Activated CD4-positive, alpha-beta T cell treated with anti-CD3 and anti-CD28 coated beads, Interleukin-2, amount 50 U/mL, for 16 hours (primary cell): Measurements from ENCODE around the gene SRXN1.

Experiments used
- DNase-seq: peaks from one replicate; pipeline ENCODE4 v3.0.0-alpha.2; 2020

Gene SRXN1

DNA sequence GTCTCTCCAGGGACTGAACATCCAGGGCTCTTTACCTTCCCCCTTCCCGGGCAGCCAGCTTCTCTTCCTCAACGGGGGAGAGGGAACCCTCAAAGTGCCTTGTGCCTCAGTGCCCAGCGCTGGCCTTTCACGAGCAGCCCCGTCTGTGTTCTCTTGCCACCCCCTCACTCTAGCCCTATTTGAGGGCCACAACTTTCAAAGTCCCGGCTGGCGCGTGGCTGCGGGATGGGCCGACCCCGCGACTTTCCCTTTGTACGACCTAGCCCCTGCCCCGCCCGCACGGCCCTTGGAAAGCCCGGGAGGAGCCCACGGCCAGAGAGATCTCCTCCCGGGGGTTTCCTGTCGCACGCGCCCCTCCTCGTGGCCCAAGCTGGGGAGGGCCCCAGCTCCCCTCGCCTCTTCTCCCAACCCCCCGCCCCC is 22.0 kb upstream of the SRXN1 start:
- no peak for DNase-seq

DNA sequence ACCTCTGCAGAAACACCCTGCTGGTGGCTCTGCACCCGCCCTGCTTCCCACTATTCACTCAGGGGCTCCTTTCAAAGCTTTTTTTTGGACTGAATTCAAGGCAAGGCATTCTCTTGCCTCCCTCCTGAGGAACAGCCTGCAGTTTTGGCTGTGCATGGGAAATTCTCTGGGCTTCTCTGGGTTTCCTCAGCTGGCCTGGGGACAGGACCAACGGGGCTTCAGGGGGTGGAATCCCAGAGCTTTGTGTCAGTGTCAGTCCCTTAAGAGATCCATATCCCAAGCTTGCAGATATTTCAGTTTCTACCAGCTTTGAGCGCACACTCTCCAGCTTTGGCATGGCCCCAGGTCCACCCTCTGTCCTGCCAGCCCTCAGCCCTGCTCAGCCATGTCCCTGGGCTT is 20.6 kb upstream of the SRXN1 start:
- no peak for DNase-seq

DNA sequence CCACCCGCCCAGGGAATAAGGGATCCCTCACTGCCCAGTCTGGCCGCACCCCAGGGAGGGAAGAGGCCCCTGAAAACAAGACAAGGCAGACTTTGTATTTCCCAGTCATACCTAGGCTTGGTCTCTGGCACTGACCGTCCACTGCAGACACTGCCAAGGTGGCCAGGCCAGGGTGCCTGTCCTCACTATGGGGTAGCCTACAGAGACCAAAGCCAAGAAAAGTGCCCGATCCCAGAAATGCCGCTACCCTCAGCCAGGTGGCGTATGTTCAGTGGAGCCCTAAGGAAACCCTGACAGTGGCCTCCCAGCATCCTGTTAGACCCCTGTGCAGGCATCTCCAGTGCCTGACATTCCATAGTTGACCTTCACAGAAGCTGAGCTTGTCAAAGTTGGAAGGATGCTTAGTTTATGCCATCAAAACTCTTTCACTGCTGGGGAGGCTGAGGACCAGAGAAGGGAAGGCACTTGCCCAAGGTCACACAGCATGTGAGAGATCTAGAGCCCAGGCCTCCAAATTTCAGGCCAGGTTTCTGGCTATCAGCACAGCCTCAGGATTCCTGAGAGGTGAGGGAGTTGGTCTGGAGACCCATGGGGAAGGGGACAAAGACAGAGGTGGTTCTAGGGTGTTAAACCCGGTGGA is 20.1 kb upstream of the SRXN1 start:
- DNase-seq: no peak

DNA sequence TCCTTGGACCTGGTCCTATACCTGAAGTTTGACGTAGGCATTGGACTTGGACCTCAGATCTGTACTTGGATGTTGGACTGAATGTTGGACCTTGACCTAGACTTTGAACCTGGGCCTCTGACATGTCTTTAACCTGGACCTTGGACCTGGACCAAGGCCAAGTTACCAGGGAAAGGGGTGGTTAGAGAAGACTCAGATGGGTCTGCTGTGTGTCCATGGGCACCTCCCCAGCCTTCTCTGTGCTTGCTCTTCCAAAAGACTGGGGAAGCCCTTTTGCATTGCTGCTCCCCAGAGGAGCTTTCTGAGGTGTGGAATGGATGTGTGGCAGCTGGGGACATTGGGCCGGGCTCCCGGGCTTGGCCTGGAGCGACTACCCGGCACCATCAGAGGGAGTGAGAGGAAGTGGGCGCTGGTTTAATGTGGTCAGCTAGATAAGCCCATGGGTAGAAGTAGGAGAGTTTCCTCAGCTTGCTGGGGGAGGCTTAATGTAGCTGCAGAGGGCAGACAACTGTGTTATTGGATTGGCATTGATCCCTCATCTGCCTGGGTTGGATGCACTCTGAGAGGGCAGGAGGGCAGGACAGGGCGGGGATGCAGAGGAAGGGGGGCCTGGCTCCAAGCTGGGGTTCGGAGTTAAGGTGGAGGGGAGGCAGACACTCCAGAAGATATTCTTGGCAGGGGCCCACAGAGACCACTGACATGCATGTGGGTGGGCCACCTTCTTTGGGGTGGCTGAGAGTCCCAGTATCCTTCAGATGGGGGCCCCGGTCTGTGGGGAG is 18.4 kb upstream of the SRXN1 start:
- no peak for DNase-seq

DNA sequence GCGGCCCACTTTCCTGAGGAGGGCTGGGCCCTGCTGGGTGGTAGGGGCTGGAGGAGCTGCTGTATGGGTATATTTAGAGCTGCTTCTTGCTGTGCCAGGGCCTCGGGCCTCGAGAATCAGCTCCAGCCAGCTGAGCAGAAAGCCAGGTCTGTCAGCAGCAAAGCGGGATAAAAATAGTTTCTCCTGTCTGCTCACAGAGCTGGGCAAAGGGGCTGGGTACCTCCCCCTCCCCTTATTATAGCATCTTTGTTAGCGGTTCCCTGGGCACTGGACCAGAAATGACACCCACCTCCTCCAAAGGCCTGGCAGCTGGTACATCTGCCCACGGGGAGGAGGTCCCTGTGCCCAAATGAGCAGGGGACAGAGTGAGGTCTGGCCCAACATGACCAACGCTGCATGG is 16.6 kb upstream of the SRXN1 start:
- no peak for DNase-seq

DNA sequence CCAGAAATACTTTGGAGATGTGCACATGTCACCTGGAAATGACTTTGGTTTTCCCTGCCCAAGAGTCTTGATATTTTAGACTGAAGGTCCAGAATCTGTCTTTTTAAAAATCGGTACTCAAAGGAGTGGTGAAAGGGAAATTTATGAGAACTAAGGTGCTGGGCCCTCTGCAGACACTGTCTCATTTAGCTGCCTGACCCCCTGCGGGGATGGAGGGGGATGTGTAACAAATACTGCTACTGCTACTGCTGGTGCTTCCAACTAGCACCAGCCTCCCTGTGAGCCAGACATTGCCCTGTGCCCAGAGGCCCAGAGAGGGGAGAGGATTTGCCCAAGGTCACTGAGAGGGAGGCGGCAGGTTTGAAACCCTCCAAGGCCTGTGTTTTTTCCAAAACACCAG is 15.6 kb upstream of the SRXN1 start:
- DNase-seq: no peak

- no peak for DNase-seq
These were observed 15.1 kb upstream of the SRXN1 start for GRCh38 chr20:668050-668449.

- peak; percentile 57 for DNase-seq
These were observed 14.5 kb upstream of the SRXN1 start for GRCh38 chr20:667351-668034.

- no peak for DNase-seq
These were observed 13.9 kb upstream of the SRXN1 start for GRCh38 chr20:666877-667276.

DNA sequence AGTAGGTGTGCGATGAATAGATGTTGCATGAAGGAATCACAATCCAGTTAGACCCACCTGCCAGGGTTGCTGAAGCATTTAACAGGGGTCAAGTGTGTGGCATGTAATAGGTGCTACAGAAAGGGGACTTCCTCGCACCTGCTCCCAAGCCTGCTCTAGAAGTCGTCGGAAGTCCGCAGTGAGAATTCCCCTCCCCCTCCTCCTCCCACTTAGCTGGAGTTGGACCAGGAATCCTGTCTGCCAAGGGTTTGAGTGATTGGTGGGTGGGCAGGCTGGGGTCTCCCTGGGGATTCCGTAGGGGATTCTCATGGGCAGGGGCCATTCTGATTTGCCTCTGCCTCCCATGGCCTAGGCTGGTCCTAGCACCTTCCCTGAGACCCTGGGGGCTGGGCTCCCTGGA is 12.3 kb upstream of the SRXN1 start:
- DNase-seq: no peak

- no peak for DNase-seq
These were observed 11.6 kb upstream of the SRXN1 start for GRCh38 chr20:664576-664975.

DNA sequence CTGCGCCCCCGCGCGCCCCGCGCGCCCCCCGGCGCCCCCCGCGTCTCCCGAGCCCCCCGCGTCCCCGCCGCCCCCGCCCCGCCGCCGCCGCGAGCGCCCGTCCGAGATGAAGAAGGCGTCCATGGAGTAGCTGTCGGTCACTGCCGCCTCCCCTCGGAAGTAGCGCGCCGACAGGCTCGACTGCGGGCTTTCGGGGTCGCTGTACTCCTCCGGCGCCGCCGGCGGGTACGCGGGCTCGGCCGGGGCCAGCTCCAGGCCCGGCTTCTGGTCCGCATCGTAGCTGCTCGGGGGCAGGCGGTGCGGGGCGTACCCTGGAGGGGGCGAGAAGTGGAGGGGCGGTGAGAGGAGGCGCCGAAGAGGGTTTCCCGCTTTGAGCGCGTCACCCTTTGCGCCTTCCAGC is 11.2 kb upstream of the SRXN1 start:
- DNase-seq: no peak

DNA sequence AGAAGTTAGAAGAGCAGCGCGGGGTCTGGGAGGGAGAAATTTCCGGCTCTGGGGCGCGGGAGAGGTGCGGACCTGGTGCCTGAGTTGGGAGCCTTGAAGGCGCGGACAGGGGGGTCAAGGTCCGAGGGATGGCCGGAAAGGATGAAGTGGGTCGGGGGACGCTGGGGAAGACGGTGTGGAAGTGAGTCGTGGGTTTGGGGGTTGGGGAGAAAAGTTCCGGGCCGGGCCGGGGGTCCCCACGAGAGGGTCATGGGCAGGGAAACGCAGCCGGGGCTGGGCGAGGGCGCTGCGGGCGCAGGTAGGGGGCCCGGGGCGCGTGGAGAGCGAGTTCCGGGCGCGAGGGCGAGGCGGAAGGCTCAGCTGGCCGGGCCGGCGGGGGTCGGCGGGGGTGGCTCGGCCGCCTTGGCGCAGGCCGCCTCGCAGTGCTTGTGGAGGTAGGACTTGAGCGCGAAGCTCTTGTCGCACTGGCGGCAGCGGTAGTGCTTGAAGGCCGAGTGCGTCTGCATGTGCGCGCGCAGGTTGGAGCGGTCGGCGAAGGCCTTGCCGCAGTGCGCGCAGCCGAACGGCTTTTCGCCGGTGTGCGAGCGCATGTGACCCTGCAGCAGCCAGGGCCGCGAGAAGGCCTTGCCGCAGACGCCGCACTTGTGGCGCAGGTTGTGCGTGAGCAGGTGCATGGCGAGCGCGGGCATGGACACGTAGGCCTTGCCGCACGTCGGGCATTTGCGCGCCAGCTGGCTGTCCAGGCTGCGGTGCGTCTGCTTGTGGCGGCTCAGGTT is 10.5 kb upstream of the SRXN1 start:
- DNase-seq: peak; percentile 26

DNA sequence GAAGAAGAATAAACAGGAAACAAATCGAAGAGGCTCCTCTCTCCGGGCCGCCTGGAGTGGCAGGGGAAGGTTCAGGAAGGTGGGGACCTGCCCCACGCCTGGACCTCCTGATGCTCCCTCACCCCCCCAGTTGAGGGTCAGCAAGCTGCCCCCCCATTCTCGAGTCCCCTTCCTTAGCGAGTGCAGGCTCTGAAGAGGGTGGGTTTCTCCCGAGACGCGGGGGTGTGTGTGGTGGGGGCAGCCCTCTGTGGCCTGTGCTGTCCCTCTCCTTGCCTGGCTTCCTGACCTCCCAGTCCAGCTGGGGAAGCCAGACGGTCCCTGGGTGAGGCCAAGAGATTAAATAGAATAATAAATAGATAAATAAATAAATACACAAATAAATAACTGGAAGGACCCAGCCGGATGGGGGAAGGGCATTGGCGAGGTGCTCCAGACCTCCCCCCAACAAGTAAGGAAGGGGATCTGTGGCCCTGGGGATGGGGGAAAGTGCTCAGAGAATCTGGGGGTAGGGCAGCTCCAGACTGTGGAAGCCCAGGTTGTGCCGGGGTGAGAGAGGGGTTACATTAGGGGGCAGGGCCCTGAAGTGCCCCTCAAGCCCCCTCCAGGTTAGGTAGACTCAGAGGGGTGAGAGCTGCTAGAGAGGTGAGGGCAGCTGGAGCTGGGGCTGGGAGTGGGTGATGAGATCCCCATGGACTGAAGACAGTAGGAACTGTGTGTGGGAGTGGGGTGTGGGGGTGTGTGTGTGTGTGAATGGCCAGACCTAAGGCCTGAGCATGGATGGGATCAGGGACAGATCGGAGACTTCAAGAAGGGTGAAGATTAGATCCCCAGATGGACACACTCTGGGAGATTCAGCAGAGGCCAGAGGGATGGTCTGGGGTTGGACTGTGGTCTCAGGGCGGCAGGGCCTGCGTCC is 9.5 kb upstream of the SRXN1 start:
- no peak for DNase-seq

GRCh38 chr20:661474-662270 is 8.7 kb upstream of the SRXN1 start:
- no peak for DNase-seq

- DNase-seq: no peak
These were observed 5.8 kb upstream of the SRXN1 start for GRCh38 chr20:658731-659291.

GRCh38 chr20:658202-658601 is 5.2 kb upstream of the SRXN1 start:
- no peak for DNase-seq

DNA sequence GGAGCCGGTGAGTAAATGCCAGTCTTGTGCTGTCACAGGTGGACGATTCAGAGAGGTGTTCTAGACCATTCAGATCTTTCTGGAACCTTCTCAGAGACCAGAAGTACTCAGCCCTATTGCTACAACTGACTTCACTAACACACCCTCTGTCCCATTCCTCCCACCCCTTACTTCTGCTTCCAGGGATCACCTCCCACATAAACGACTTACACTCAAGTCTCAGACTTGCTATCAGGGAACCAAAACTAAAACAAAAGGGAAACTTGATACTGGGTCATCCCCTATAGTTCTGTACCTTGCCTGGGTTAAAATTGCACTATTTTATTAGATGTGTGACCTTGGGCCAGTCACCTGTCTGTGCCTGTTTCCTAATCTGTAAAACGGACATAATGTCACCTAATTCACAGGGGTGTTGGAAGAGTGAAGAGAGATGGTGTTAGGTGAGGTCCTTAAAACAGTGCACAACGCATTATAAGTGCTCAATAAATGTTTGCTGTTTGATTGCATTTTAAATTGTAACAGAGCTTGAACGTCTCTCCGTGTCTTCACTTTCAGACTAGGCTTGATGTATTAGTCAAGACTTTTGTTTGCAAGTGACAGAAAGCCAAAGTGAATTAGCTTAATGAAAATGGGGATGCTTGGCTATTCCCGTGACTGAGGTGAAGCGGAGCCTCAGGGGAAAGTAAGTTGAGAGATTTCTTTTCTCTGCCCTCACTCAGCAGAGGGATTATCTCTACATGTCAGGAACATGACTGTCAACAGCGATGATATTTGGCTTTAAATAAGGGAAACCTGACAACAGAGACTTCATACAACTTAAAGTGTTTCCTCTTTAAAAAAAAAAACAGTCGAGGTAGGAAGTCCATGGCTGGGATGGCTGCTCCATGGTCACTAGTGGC is 3.0 kb upstream of the SRXN1 start:
- no peak for DNase-seq

- no peak for DNase-seq
These were observed 1.4 kb upstream of the SRXN1 start for GRCh38 chr20:654417-654750.
